MCF 10A (cell line): Measurements from ENCODE around the gene RNGTT. TPM values are rescaled to one million over a fixed set of nuclear protein-coding genes. Genes with fewer than 3 reads are reported as not detected.

ENCODE experiments used
- BruUV-seq: library from RNA; stranded (reverse); fragments of 400-500 nt; replicated peaks from 2 replicates; lab custom pipeline; 2021; lab: Mats Ljungman, UMichigan
- CTCF ChIA-PET: fragments of 300-600 bp; sonication (Branson Sonifier 250); formaldehyde crosslinking; extraction: SDS; loops from one replicate; lab custom pipeline; 2021; ENCODE audit warnings: antibody characterized with exemption, inconsistent platforms; lab: Yijun Ruan, JAX
- POLR2A ChIA-PET: fragments of 300-600, 350-650 bp; sonication (Branson Sonifier 250); formaldehyde crosslinking; extraction: SDS; loops from one replicate; lab custom pipeline; 2020; ENCODE audit warnings: antibody characterized with exemption, inconsistent platforms; lab: Yijun Ruan, JAX
- DNase-seq: peaks from one replicate; pipeline ENCODE4 v3.0.0-alpha.2; 2018; ENCODE audit not compliant: unreplicated experiment
- H3K27ac Mint-ChIP-seq: one replicate; pipeline ENCODE4 v1.8.0; 2022; ENCODE audit warnings: mild to moderate bottlenecking, low read depth, mixed read lengths; ENCODE audit not compliant: unreplicated experiment
- H3K27me3 Mint-ChIP-seq: one replicate; pipeline ENCODE4 v1.8.0; 2022; ENCODE audit warnings: mixed read lengths; ENCODE audit not compliant: insufficient read depth, unreplicated experiment
- H3K36me3 Mint-ChIP-seq: one replicate; pipeline ENCODE4 v1.8.0; 2022; ENCODE audit warnings: mild to moderate bottlenecking, moderate library complexity, mixed read lengths; ENCODE audit not compliant: insufficient read depth, unreplicated experiment
- H3K4me1 Mint-ChIP-seq: one replicate; pipeline ENCODE4 v1.8.0; 2022; ENCODE audit warnings: mixed read lengths; ENCODE audit not compliant: insufficient read depth, unreplicated experiment
- H3K4me3 Mint-ChIP-seq: one replicate; pipeline ENCODE4 v1.8.0; 2022; ENCODE audit warnings: mild to moderate bottlenecking, moderate library complexity, mixed read lengths; ENCODE audit not compliant: unreplicated experiment
- H3K9me3 Mint-ChIP-seq: one replicate; pipeline ENCODE4 v1.8.0; 2022; ENCODE audit warnings: mixed read lengths; ENCODE audit not compliant: unreplicated experiment
- CTCF ChIP-seq: fragments of 200-600 bp; IDR thresholded peaks from one replicate; pipeline ENCODE4 v1.8.0; 2022; ENCODE audit warnings: antibody characterized with exemption, mild to moderate bottlenecking; ENCODE audit not compliant: unreplicated experiment
- intact Hi-C: fragments of 100-400 bp; cut with micrococcal nuclease; formaldehyde crosslinking; loops from 2 replicates; pipeline ENCODE4 v1.14.1; 2022
- total RNA-seq: library from RNA; stranded (reverse); gene quantifications from 2 replicates; pipeline ENCODE4 v1.2.3, GENCODE V29; 2022

RNGTT gene
- total RNA-seq, 1 experiment from 2014 or later = 14.6 TPM

GRCh38 chr6:88572449-88573139 lies 390.8 kb downstream of the RNGTT start:
- ChIA-PET POLR2A (no interaction called here), CTCF (interaction anchor here (0.6 kb wide), 1 partner anchor 1334 kb away, joined by 6 read pairs; no protein-coding TSS in a partner anchor)
- BruUV-seq = no TSS peak
- H3K36me3 Mint-ChIP-seq = no peaks in the 10 kb centered on the region
- H3K27ac Mint-ChIP-seq = no peak overlapping the region
- H3K4me1 Mint-ChIP-seq = no peaks in the 10 kb centered on the region
- no peak for TF ChIP-seq CTCF
- no peak overlapping the region for H3K4me3 Mint-ChIP-seq
- DNase-seq = no peak
- peaks cover under 1% of the 10 kb centered on the region for H3K27me3 Mint-ChIP-seq
- intact Hi-C loops = no loop called here
- H3K9me3 Mint-ChIP-seq = no peaks in the 10 kb centered on the region

DNA sequence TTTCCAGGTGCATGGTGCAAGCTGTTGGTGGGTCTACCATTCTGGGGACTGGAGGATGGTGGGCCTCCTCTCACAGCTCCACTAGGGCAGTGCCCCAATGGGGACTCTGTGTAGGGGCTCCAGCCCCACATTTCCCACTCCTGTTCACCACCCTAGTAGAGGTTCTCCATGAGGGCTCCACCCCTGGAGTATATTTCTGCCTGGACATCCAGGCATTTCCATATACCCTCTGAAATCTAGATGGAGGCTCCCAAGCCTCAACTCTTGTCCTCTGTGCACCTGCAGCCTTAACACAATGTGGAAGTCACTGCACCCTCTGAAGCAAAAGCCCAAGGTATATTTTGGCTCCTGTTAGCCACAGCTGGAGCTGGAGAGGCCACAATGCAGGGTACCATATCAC lies 393.5 kb downstream of the RNGTT start:
- intact Hi-C loops = no loop called here
- CTCF ChIA-PET = no interaction called here
- POLR2A ChIA-PET = no interaction called here
- Mint-ChIP-seq H3K4me1 (no peaks in the 10 kb centered on the region), H3K27me3 (peaks cover 19% of the 10 kb centered on the region), H3K36me3 (no peaks in the 10 kb centered on the region), H3K9me3 (no peaks in the 10 kb centered on the region), H3K27ac (no peak overlapping the region), H3K4me3 (no peak overlapping the region)
- no peak for DNase-seq
- no TSS peak for BruUV-seq
- no peak for TF ChIP-seq CTCF

- H3K36me3 Mint-ChIP-seq = no peaks in the 10 kb centered on the region
- H3K9me3 Mint-ChIP-seq = no peaks in the 10 kb centered on the region
- no peak overlapping the region for H3K4me3 Mint-ChIP-seq
- no peaks in the 10 kb centered on the region for H3K4me1 Mint-ChIP-seq
- CTCF ChIA-PET = no interaction called here
- no peak for DNase-seq
- H3K27me3 Mint-ChIP-seq = peaks cover 19% of the 10 kb centered on the region
- TF ChIP-seq CTCF = no peak
- POLR2A ChIA-PET = no interaction called here
- no peak overlapping the region for H3K27ac Mint-ChIP-seq
- BruUV-seq = no TSS peak
- intact Hi-C loops = no loop called here
These were observed 395.7 kb downstream of the RNGTT start for GRCh38 chr6:88567696-88568095.

DNA sequence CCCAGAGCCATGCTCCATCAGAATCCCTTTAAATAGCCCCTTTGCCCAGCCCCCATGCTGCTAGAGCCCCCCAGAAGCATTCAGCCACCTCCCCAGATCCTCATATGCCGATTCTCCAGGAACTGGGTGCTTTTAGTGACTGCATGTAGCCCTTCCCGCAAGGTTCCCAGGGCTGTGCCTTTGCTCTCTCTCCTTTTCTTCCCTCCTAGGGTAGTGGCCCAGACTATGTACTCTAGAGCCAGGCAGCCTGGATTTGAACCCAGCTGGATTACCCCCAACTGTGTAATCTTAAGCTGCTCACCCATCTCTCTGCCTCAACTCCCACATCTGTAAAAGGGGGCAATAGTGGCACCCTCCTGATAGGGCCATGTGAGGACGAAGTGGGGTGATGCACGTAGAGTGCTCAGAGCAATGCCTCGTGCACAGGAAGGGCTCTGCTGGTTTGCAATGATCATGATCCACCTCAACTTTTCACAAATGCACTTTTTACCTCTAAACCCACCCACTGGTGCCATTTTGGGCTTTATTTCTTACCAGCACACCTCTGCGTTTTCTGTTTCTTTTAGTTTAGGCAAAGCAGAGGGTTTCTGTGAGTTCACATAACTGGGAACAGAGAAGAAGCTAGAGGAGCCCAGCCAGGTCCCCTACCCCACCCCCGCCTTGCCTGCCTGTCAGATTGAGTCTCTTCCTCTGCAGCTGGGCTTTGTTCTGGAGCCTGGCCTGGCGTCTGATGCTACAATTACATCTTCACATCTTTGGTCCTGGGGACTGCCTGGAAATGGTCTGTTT lies 396.5 kb downstream of the RNGTT start:
- no peak for DNase-seq
- no peak for TF ChIP-seq CTCF
- Mint-ChIP-seq H3K36me3 (no peaks in the 10 kb centered on the region), H3K27ac (no peak overlapping the region), H3K27me3 (peaks cover 19% of the 10 kb centered on the region), H3K4me3 (no peak overlapping the region), H3K9me3 (no peaks in the 10 kb centered on the region), H3K4me1 (no peaks in the 10 kb centered on the region)
- ChIA-PET CTCF (no interaction called here), POLR2A (no interaction called here)
- no TSS peak for BruUV-seq
- intact Hi-C loops = no loop called here
